ENCODE results near the gene DNAJB13.

Gene DNAJB13

DNA sequence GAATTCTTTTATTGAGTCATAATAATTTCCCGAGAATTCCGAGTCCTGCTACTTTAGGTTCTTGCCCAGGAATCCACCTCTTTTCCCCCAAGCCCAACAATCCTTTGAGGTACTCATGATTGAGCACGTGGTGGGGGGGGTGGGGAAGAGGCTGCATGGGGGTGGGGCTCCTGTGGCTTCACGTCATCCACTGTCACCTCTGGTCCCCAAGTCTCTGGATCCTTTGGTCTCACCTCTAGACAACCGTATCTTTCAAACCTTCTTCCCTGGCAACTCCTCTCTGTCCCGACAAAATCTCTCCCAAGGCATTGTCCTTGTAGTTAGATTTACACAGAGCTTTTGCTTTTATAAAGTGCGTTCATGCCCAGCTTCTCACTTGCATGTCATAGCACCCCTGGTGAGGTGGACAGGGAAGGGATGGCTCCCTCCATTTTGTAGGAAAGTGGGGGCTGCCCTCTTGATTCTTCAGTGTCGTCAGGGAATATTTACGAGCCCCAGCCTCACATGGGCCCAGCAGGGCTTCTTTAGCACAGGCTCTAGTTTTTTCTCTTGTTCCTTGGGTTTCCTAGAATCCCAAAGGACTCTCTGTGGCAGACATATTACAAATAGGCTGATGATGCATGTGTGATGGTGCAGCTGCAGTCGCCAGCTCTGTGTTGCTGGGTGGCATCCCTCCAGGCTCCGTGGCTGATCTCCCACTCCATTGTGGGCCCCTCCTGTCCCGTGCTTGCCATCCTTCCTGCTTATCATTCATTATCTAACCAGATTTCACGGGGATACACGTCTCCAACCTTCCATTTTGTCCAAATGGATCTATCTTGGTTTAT, 49.7 kb downstream of the DNAJB13 start:
- TF ChIP-seq JUND (IDR thresholded peaks at IDR 0.05; ENCODE audit: low read depth) = no peak
- DNase-seq (ENCODE audit: low read depth in 1 of 2, low spot score in 1 of 2) = no peak
- in situ Hi-C loops (cut with HindIII; ENCODE audit: low pct_unique_long_range_greater_than_20kb, low sequenced_read_pairs) = no loop called here

DNA sequence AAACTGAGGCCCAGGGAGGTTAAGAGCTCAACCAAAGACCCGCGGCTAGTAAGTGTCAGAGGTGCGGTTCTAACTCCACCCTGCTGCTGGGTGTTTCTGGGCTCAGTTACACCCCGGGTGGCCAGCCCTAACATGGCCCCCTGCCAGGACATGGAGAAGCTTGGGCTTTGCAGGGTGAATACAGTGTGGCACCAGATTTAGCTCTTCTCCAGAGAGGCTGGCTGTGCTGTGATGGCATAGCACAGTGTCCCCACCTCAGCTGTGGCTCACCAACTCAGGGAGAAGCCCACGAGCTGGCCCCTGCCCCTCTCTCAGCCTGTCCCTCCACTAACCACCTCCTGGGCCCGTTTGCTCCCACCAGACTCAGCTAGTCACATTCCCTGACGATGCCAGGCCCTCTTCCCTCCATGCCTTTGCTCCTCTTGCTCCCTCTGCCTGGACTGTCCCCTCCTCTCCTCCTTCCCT, 51.0 kb downstream of the DNAJB13 start:
- TF ChIP-seq JUND (IDR thresholded peaks at IDR 0.05; ENCODE audit: low read depth) = no peak
- in situ Hi-C loops (cut with HindIII; ENCODE audit: low pct_unique_long_range_greater_than_20kb, low sequenced_read_pairs) = no loop called here
- no peak for DNase-seq (ENCODE audit: low read depth in 1 of 2, low spot score in 1 of 2)

- no peak for TF ChIP-seq JUND (IDR thresholded peaks at IDR 0.05; ENCODE audit: low read depth)
- no peak for DNase-seq (ENCODE audit: low read depth in 1 of 2, low spot score in 1 of 2)
- in situ Hi-C loops (cut with HindIII; ENCODE audit: low pct_unique_long_range_greater_than_20kb, low sequenced_read_pairs) = no loop called here
These were observed 52.0 kb downstream of the DNAJB13 start for GRCh38 chr11:74002832-74003231.

- DNase-seq (ENCODE audit: low read depth in 1 of 2, low spot score in 1 of 2) = no peak
- in situ Hi-C loops (cut with HindIII; ENCODE audit: low pct_unique_long_range_greater_than_20kb, low sequenced_read_pairs) = no loop called here
- TF ChIP-seq JUND (IDR thresholded peaks at IDR 0.05; ENCODE audit: low read depth) = no peak
These were observed 53.3 kb downstream of the DNAJB13 start for GRCh38 chr11:74004046-74004695.

DNA sequence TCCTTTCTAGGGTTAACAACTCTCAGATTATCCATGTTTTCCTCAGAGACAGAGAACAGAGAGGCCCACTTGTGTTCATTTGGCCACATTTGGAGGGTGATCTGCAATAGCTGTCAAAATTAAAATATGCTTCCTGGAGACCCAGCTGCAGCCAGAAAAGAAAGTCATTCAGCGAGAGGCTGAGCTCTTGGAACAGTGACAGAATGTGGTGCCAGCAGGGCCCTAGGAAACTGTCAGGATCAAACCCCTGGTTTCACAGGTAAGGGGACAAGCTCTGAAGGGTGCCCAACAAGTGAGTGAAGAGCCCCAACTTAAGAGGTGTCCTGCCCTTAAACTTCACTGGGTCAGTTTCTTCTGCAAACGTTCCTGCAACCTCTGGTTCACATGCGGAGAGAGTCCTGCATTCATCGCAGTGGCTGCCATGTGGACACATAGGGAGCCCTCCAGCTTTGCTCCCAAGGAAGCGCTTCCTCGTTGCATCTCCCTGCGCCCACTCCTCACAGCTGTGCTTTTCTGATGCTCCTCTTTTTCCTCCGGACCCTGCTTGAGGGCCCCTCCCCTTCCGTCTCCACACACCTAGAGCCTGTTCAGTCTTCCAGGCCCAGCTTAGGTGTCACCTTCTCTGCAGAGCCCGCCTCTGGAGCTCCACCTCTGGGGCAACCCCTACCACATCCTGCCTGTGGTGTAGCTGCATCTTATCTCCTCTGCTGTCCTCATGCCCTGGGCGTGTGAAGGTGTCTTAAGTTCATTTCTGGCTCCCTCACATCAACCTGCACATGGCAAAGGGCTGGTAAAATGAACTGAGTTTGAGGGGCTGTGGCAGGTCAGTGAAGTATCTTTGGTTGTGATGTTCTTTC, 54.2 kb downstream of the DNAJB13 start:
- DNase-seq (ENCODE audit: low read depth in 1 of 2, low spot score in 1 of 2) = no peak
- TF ChIP-seq JUND (IDR thresholded peaks at IDR 0.05; ENCODE audit: low read depth) = no peak
- in situ Hi-C loops (cut with HindIII; ENCODE audit: low pct_unique_long_range_greater_than_20kb, low sequenced_read_pairs) = no loop called here

DNA sequence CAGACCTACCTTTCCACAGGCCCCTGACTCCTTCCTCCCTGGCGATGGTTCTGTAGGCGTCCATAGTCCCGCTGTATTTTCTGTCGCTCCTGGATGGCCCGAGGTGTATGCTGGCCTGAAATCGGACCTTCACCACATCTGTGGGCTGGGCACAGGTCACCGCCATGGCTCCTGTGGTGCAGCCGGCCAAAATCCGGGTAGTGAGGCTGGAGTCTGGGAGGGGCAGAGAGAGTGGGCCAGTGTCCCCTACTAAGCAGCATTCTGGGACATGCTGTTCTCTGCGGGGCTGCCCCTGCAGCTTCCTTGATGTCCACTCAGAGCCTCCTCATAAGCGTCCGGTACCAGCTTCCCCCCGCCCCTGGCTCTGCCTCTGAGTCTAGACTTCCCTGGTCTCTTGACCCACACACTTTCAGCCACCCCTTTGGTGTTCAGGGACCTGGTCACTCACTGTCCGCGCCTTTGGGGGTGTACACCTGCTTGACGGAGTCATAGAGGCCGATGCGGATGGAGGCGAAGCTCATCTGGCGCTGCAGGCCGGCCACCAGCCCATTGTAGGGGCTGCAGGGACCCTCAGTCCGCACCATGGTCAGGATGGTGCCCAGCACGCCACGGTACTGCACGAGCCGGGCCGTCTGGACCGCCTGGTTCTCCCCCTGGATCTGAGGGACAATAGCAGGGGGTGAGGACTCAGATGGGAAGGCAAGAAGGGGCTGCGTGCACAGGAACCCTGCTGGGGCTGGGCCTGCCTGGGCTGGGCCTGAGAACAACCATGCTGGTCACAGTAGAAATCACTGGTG, 55.1 kb downstream of the DNAJB13 start:
- no peak for DNase-seq (ENCODE audit: low read depth in 1 of 2, low spot score in 1 of 2)
- no peak for TF ChIP-seq JUND (IDR thresholded peaks at IDR 0.05; ENCODE audit: low read depth)
- in situ Hi-C loops (cut with HindIII; ENCODE audit: low pct_unique_long_range_greater_than_20kb, low sequenced_read_pairs) = no loop called here

- in situ Hi-C loops (cut with HindIII; ENCODE audit: low pct_unique_long_range_greater_than_20kb, low sequenced_read_pairs) = no loop called here
- no peak for DNase-seq (ENCODE audit: low read depth in 1 of 2, low spot score in 1 of 2)
- no peak for TF ChIP-seq JUND (IDR thresholded peaks at IDR 0.05; ENCODE audit: low read depth)
These were observed 56.0 kb downstream of the DNAJB13 start for GRCh38 chr11:74006743-74007304.

DNA sequence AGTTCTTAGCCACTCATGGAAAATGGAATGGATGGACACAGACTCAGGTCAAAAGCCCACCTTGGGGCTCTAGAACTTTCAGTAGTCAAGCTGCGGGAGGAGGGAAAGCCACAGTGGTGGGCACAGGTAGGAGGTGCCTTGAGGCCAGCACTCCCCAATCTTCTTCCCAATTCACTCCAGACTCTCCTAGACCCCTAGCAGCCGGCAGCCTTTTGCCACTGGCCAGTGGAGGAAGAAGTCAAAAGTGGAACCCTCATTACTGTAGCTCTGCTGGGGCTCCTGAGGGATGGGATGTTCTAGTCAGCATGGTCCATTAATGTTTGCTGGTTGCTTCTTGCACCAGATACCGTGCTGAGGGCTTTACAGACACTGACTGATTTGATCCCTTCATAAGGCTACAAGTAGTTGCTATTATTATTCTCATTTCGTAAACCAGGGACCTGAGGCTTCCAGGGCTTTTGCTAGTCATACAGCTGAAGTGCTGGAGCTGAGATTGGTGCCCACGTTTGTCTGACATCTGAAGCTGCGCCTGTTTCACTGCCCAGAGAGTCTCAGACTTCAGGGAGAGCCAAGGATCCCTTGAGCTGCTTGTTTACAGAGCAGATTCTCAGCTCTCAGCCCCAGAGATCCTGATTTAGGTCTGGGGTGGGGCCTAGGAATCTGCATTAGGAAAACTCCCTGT, 57.0 kb downstream of the DNAJB13 start:
- TF ChIP-seq JUND (IDR thresholded peaks at IDR 0.05; ENCODE audit: low read depth) = no peak
- no peak for DNase-seq (ENCODE audit: low read depth in 1 of 2, low spot score in 1 of 2)
- in situ Hi-C loops (cut with HindIII; ENCODE audit: low pct_unique_long_range_greater_than_20kb, low sequenced_read_pairs) = no loop called here

- TF ChIP-seq JUND (IDR thresholded peaks at IDR 0.05; ENCODE audit: low read depth) = no peak
- no peak for DNase-seq (ENCODE audit: low read depth in 1 of 2, low spot score in 1 of 2)
- in situ Hi-C loops (cut with HindIII; ENCODE audit: low pct_unique_long_range_greater_than_20kb, low sequenced_read_pairs) = no loop called here
These were observed 57.8 kb downstream of the DNAJB13 start, which contains the start of gene UCP3 for GRCh38 chr11:74008373-74009229. Gene UCP3 (minus strand): TSS chr11:74009085. CDS start chr11:74007042, 2,043 bp downstream.

DNA sequence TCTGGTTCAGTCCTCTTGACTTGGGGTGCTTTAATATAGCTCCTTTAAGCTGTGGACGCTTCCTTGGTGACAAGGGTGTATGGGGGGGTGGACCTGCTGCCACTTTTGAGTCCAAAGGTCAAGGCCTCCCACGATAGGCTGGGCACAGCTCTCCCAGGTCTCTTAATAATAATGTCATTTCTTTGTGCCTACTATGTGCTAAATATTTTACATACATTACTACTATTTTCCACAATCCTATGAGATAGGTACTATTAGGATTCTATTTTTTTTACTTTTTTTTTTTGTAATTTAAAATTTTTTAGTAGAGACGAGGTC, 58.4 kb downstream of the DNAJB13 start:
- DNase-seq (ENCODE audit: low read depth in 1 of 2, low spot score in 1 of 2) = no peak
- in situ Hi-C loops (cut with HindIII; ENCODE audit: low pct_unique_long_range_greater_than_20kb, low sequenced_read_pairs) = no loop called here
- no peak for TF ChIP-seq JUND (IDR thresholded peaks at IDR 0.05; ENCODE audit: low read depth)
